H9 (cell line): ENCODE measurements around the gene SLCO4A1. TPM values are rescaled to one million over a fixed set of nuclear protein-coding genes. Genes with fewer than 3 reads are reported as not detected.

Source experiments
- DNase-seq: peaks from one replicate; pipeline ENCODE4 v3.0.0-alpha.2; 2017
- H2AFZ ChIP-seq: one replicate; pipeline ENCODE4 v1.6.1; 2013; ENCODE audit warnings: mild to moderate bottlenecking, low read length, control low read depth, moderate library complexity
- H2AK5ac ChIP-seq: 2 replicates; pipeline ENCODE4 v1.6.1; 2013; ENCODE audit warnings: low read length, control low read depth, mixed read lengths; ENCODE audit not compliant: insufficient read length
- H2BK120ac ChIP-seq: one replicate; pipeline ENCODE4 v1.6.1; 2013; ENCODE audit warnings: low read depth, mild to moderate bottlenecking, low read length, control low read depth, inconsistent platforms; ENCODE audit not compliant: poor library complexity, severe bottlenecking
- H2BK12ac ChIP-seq: 2 replicates; pipeline ENCODE4 v1.6.1; 2013; ENCODE audit warnings: low read length, control low read depth, mixed read lengths, low read depth; ENCODE audit not compliant: insufficient read length
- H2BK15ac ChIP-seq: 2 replicates; pipeline ENCODE4 v1.6.1; 2013; ENCODE audit warnings: low read depth, low read length, control low read depth
- H2BK20ac ChIP-seq: one replicate; pipeline ENCODE4 v1.6.1; 2013; ENCODE audit warnings: low read depth, mild to moderate bottlenecking, low read length, control low read depth, inconsistent platforms; ENCODE audit not compliant: poor library complexity, severe bottlenecking
- H2BK5ac ChIP-seq: 2 replicates; pipeline ENCODE4 v1.6.1; 2013; ENCODE audit warnings: low read length, control low read depth, mixed read lengths; ENCODE audit not compliant: insufficient read length
- H3K14ac ChIP-seq: 2 replicates; pipeline ENCODE4 v1.6.1; 2013; ENCODE audit warnings: low read length, control low read depth; ENCODE audit not compliant: insufficient read depth
- H3K18ac ChIP-seq: 2 replicates; pipeline ENCODE4 v1.6.1; 2013; ENCODE audit warnings: low read depth, mild to moderate bottlenecking, mixed read lengths, low read length, control low read depth; ENCODE audit not compliant: insufficient read length
- H3K23ac ChIP-seq: 2 replicates; pipeline ENCODE4 v1.6.1; 2013; ENCODE audit warnings: low read length, control low read depth, mixed read lengths, low read depth; ENCODE audit not compliant: insufficient read length
- H3K23me2 ChIP-seq: 2 replicates; pipeline ENCODE4 v1.6.1; 2013; ENCODE audit warnings: low read depth, mild to moderate bottlenecking, mixed read lengths, low read length, control low read depth; ENCODE audit not compliant: insufficient read length, poor library complexity, severe bottlenecking
- H3K27ac ChIP-seq: 2 replicates; pipeline ENCODE4 v1.5.1; 2013; ENCODE audit warnings: low read length, control low read depth, mixed read lengths, low read depth; ENCODE audit not compliant: insufficient read length
- H3K27me3 ChIP-seq: 2 replicates; pipeline ENCODE4 v1.6.1; 2013; ENCODE audit warnings: low read length, control low read depth, inconsistent platforms; ENCODE audit not compliant: insufficient read depth
- H3K4ac ChIP-seq: 2 replicates; pipeline ENCODE4 v1.6.1; 2013; ENCODE audit warnings: low read depth, mild to moderate bottlenecking, control low read depth, inconsistent platforms, low read length, moderate library complexity
- H3K4me1 ChIP-seq: 2 replicates; pipeline ENCODE4 v1.6.1; 2013; ENCODE audit warnings: low read length, control low read depth, inconsistent platforms; ENCODE audit not compliant: insufficient read depth
- H3K4me2 ChIP-seq: 2 replicates; pipeline ENCODE4 v1.6.1; 2013; ENCODE audit warnings: low read length, control low read depth, mixed read lengths; ENCODE audit not compliant: insufficient read length, insufficient read depth
- H3K56ac ChIP-seq: 2 replicates; pipeline ENCODE4 v1.6.1; 2013; ENCODE audit warnings: low read depth, mild to moderate bottlenecking, mixed read lengths, low read length, control low read depth; ENCODE audit not compliant: insufficient read length
- H3K79me1 ChIP-seq: 2 replicates; pipeline ENCODE4 v1.6.1; 2013; ENCODE audit warnings: low read depth, mild to moderate bottlenecking, moderate library complexity, low read length, control low read depth, inconsistent platforms; ENCODE audit not compliant: insufficient read depth, poor library complexity, severe bottlenecking
- H3K79me2 ChIP-seq: 2 replicates; pipeline ENCODE4 v1.6.1; 2013; ENCODE audit warnings: low read length, control low read depth, inconsistent platforms; ENCODE audit not compliant: insufficient read depth
- H3K9ac ChIP-seq: 2 replicates; pipeline ENCODE4 v1.6.1; 2013; ENCODE audit warnings: low read length, control low read depth, mixed read lengths; ENCODE audit not compliant: insufficient read length; ENCODE audit errors: extremely low read depth
- H3K9me3 ChIP-seq: one replicate; pipeline ENCODE4 v1.6.1; 2013; ENCODE audit warnings: low read depth, low read length, inconsistent platforms; ENCODE audit not compliant: control insufficient read depth
- H3T11ph ChIP-seq: one replicate; pipeline ENCODE4 v1.6.1; 2013; ENCODE audit warnings: mild to moderate bottlenecking, low read length, control low read depth, inconsistent platforms
- H4K20me1 ChIP-seq: one replicate; pipeline ENCODE4 v1.6.1; 2013; ENCODE audit not compliant: control insufficient read depth, insufficient read length, insufficient read depth
- H4K5ac ChIP-seq: 2 replicates; pipeline ENCODE4 v1.6.1; 2013; ENCODE audit warnings: low read depth, mild to moderate bottlenecking, mixed read lengths, low read length, control low read depth; ENCODE audit not compliant: insufficient read length
- H4K8ac ChIP-seq: replicated peaks from 2 replicates; pipeline ENCODE4 v1.6.1; 2013; ENCODE audit warnings: low read length, control low read depth, mixed read lengths, low read depth; ENCODE audit not compliant: insufficient read length
- H4K91ac ChIP-seq: 2 replicates; pipeline ENCODE4 v1.6.1; 2013; ENCODE audit warnings: low read depth, mild to moderate bottlenecking, moderate library complexity, mixed read lengths, low read length, control low read depth; ENCODE audit not compliant: insufficient read length
- H3K27ac Mint-ChIP-seq, 3 experiments: 2 replicates in 2 of 3; 3 replicates in 1 of 3; pipeline ENCODE4 v1.8.0; 2020 to 2021; ENCODE audit warnings: mixed read lengths in 3 of 3, mild to moderate bottlenecking in 1 of 3, moderate library complexity in 1 of 3
- H3K27me3 Mint-ChIP-seq: 2 replicates; pipeline ENCODE4 v1.8.0; 2021; ENCODE audit warnings: low read depth, mild to moderate bottlenecking, moderate library complexity, mixed read lengths
- H3K36me3 Mint-ChIP-seq, 3 experiments: 2 replicates in 2 of 3; 3 replicates in 1 of 3; pipeline ENCODE4 v1.8.0; 2020 to 2021; ENCODE audit warnings: low read depth in 3 of 3, mixed read lengths in 3 of 3; ENCODE audit not compliant: insufficient read depth in 1 of 3
- H3K4me1 Mint-ChIP-seq, 2 experiments: 2 replicates each; pipeline ENCODE4 v1.8.0; 2020; ENCODE audit warnings: mixed read lengths in 2 of 2
- H3K4me3 Mint-ChIP-seq, 2 experiments: 2 replicates in 1 of 2; 3 replicates in 1 of 2; pipeline ENCODE4 v1.8.0; 2020 to 2021; ENCODE audit warnings: mild to moderate bottlenecking in 2 of 2, mixed read lengths in 2 of 2, moderate library complexity in 1 of 2
- H3K9me3 Mint-ChIP-seq, 2 experiments: 2 replicates in 1 of 2; 3 replicates in 1 of 2; pipeline ENCODE4 v1.8.0; 2020; ENCODE audit warnings: mild to moderate bottlenecking in 2 of 2, mixed read lengths in 2 of 2, moderate library complexity in 1 of 2
- WGBS: extraction: QIAGEN DNeasy Blood & Tissue Kit; methylation state at CpG from one replicate; pipeline ENCODE4 v1.1.7; 2013; ENCODE audit warnings: missing lambda C conversion rate, low lambda C conversion rate, mixed read lengths; ENCODE audit not compliant: insufficient read length; ENCODE audit errors: extremely low coverage; 5-methylcytosine and 5-hydroxymethylcytosine counted together
- total RNA-seq: library from RNA; stranded (reverse); gene quantifications from 2 replicates; pipeline ENCODE4 v1.2.1, GENCODE V29; 2021
- TF ChIP-seq, protein P1 (sequence below): fragments of 200-600 bp; sonication (generic); conservative IDR thresholded peaks from 3 replicates; pipeline ENCODE4 v1.8.0; 2021; ENCODE audit warnings: antibody characterized with exemption, mild to moderate bottlenecking

Gene SLCO4A1
- total RNA-seq, 1 experiment from 2014 or later: 9.4 TPM

DNA sequence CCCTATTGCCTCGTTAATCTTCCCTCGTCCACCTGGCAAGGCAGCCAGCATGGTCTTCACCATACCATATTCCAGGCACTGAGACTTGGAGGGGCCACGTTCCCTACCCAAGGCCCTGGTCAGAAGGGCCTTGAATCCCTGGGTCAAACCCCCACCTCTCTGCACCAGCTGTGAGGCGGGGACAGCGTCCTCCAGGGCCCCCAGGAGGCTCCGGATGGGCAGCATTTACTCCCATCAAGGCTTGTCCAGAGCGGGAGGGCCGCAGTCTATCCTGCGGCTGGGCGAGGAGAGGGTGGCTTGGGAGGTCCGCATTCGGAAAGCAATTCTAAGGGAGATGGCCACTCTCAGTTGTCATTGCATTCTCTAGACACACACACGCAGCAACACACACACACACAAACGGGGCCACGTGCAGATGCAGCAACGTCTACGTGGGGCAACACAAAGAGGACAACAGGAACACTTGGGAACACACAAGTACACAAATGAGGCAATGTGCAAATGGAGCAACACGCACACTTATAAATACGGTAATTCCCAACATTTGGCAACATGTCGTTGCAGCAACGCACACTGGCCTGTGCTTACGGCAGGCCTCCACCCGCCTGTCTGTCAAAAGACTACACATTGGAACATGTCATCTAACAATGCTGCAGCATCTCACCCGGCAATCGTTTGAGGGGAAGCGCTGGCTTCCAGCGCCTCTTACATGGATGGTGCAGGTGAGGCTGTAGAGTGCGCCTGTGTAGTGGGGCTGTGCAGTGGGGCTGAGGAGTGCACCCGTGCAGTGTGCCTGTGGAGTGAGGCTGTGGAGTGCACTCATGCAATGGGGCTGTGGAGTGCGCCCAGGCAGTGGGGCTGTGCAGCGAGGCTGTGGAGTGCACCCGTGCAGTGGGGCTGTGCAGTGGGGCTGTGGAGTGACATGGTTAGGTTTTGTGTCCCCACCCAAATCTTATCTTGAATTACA lies 53.4 kb downstream of the SLCO4A1 start:
- H2AK5ac ChIP-seq: no peak overlapping the region
- no peak overlapping the region for H2BK20ac ChIP-seq
- no peak overlapping the region for H3K27ac ChIP-seq
- H2BK15ac ChIP-seq: no peak overlapping the region
- no peak overlapping the region for H3K18ac ChIP-seq
- no peak overlapping the region for H2BK12ac ChIP-seq
- H3K79me1 ChIP-seq: no peaks in the 10 kb centered on the region
- no peak overlapping the region for H4K91ac ChIP-seq
- no peaks in the 10 kb centered on the region for H3K23me2 ChIP-seq
- no peaks in the 10 kb centered on the region for H3K36me3 Mint-ChIP-seq
- H3K4me1 ChIP-seq: no peaks in the 10 kb centered on the region
- H3K9ac ChIP-seq: no peak overlapping the region
- no peak overlapping the region for H2BK5ac ChIP-seq
- TF ChIP-seq, protein P1, sequence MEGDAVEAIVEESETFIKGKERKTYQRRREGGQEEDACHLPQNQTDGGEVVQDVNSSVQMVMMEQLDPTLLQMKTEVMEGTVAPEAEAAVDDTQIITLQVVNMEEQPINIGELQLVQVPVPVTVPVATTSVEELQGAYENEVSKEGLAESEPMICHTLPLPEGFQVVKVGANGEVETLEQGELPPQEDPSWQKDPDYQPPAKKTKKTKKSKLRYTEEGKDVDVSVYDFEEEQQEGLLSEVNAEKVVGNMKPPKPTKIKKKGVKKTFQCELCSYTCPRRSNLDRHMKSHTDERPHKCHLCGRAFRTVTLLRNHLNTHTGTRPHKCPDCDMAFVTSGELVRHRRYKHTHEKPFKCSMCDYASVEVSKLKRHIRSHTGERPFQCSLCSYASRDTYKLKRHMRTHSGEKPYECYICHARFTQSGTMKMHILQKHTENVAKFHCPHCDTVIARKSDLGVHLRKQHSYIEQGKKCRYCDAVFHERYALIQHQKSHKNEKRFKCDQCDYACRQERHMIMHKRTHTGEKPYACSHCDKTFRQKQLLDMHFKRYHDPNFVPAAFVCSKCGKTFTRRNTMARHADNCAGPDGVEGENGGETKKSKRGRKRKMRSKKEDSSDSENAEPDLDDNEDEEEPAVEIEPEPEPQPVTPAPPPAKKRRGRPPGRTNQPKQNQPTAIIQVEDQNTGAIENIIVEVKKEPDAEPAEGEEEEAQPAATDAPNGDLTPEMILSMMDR: no peak
- H3K9me3 Mint-ChIP-seq: no peaks in the 10 kb centered on the region; a peak in 1 of 5 replicates
- no peak overlapping the region for H3K23ac ChIP-seq
- no peak overlapping the region for H2BK120ac ChIP-seq
- no peak overlapping the region for H4K8ac ChIP-seq
- no peak overlapping the region; the same call in 1 of the 2 replicates for H3K14ac ChIP-seq
- H3K4ac ChIP-seq: no peak overlapping the region
- H2AFZ ChIP-seq: no peak overlapping the region
- H3K27me3 Mint-ChIP-seq: peaks cover under 1% of the 10 kb centered on the region; the same call in 1 of the 2 replicates
- H3K27ac Mint-ChIP-seq: peak overlapping the region in 1 of 3 experiments; percentile 78; a peak in 1 of 7 replicates
- H3K56ac ChIP-seq: no peak overlapping the region
- no peaks in the 10 kb centered on the region for H4K20me1 ChIP-seq
- DNase-seq: no peak
- H3K27me3 ChIP-seq: no peaks in the 10 kb centered on the region; the same call in 1 of the 2 replicates
- no peaks in the 10 kb centered on the region for H3K9me3 ChIP-seq
- H3K4me3 Mint-ChIP-seq: no peak overlapping the region; a peak in 1 of 5 replicates
- H3K4me1 Mint-ChIP-seq: peaks cover 0 to 2% of the 10 kb centered on the region in 2 experiments; a peak in 1 of 4 replicates
- no peak overlapping the region for H3K4me2 ChIP-seq
- H3T11ph ChIP-seq: no peak overlapping the region
- no peak overlapping the region for H4K5ac ChIP-seq
- no CpG with 5 or more reads among the region's 32 CpGs for WGBS
- H3K79me2 ChIP-seq: no peaks in the 10 kb centered on the region
